Body of pancreas (tissue), 4 donors: ENCODE measurements around the gene CSF3.

Experiments used
- POLR2A ChIP-seq, 3 donors: fragments of 450-650 bp; IDR thresholded peaks; one replicate each; pipeline ENCODE4 v1.6.1; 2016; ENCODE audit warnings: antibody characterized with exemption in 3 of 3, mild to moderate bottlenecking in 2 of 3
- TF ChIP-seq, protein P1 (sequence below), 7 experiments: fragments of 450-650 bp in 4 of 7; fragments of 200-600 bp in 3 of 7; sonication (generic) in 3 of 7; IDR thresholded peaks; one replicate each; pipeline ENCODE4 v1.5.1; 2016 to 2019; ENCODE audit warnings: antibody characterized with exemption in 7 of 7

DNA sequence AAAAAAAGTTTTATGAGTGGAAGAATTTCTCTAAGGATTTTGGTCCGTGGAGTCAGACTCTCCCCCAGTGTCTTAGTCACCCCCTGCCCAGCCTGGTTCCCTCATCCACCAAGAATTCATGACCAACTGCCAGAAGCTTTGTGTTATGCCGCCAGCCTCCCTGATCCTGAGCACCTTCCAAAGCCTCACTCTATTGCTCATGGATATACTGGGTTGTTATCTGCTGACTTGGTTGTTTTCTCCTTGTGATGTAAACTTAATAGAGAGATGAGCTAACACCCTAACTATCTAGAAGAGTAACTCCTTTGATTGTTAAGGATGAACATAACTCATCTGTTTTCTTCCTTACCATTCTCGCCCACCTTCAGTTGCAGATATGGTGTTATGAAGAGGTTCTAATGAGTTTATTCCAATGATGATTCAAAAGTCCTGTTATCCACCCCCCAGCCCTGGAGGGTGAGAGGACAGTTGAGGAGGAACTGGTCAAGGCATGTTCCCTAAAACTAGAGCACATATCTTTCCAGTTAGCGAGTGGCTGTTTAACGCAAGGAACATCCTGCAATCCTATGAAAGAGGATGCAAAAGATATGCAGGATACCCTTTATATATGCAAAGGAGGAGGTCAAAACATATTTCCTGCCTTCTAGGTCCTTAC lies 36.1 kb upstream of the CSF3 start:
- TF ChIP-seq, protein P1, sequence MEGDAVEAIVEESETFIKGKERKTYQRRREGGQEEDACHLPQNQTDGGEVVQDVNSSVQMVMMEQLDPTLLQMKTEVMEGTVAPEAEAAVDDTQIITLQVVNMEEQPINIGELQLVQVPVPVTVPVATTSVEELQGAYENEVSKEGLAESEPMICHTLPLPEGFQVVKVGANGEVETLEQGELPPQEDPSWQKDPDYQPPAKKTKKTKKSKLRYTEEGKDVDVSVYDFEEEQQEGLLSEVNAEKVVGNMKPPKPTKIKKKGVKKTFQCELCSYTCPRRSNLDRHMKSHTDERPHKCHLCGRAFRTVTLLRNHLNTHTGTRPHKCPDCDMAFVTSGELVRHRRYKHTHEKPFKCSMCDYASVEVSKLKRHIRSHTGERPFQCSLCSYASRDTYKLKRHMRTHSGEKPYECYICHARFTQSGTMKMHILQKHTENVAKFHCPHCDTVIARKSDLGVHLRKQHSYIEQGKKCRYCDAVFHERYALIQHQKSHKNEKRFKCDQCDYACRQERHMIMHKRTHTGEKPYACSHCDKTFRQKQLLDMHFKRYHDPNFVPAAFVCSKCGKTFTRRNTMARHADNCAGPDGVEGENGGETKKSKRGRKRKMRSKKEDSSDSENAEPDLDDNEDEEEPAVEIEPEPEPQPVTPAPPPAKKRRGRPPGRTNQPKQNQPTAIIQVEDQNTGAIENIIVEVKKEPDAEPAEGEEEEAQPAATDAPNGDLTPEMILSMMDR (IDR thresholded peaks at IDR 0.05): no peak
- TF ChIP-seq POLR2A (IDR thresholded peaks at IDR 0.05): no peak
